Measurements from ENCODE around the gene PROCR.
"Not testable (repeated sequence)": the region's sequence is repeated elsewhere in the genome, so short reads cannot be mapped to it uniquely, and the experiment has no call there.

PROCR gene

GRCh38 chr20:35165221-35166185, 6.4 kb upstream of the PROCR start:
- no peak for DNase-seq

GRCh38 chr20:35166242-35166830, 5.5 kb upstream of the PROCR start:
- DNase-seq = no peak

- no peak for DNase-seq
Measured at GRCh38 chr20:35167787-35168186, 4.1 kb upstream of the PROCR start.

- not testable (repeated sequence) for DNase-seq
Measured at GRCh38 chr20:35168701-35169409, 3.0 kb upstream of the PROCR start.

GRCh38 chr20:35171438-35171752, 477 bp upstream of the PROCR start:
- no peak for DNase-seq

- no peak for DNase-seq
Measured at GRCh38 chr20:35172434-35172806, 548 bp downstream of the PROCR start.

GRCh38 chr20:35173576-35174192, 1.8 kb downstream of the PROCR start:
- no peak for DNase-seq

GRCh38 chr20:35174458-35175216, 2.8 kb downstream of the PROCR start:
- no peak for DNase-seq

GRCh38 chr20:35176132-35176531, 4.3 kb downstream of the PROCR start:
- DNase-seq = no peak

GRCh38 chr20:35179292-35180212, 7.7 kb downstream of the PROCR start:
- DNase-seq = no peak

- DNase-seq = no peak
Measured at GRCh38 chr20:35180266-35180665, 8.4 kb downstream of the PROCR start.

GRCh38 chr20:35181731-35182130, 9.9 kb downstream of the PROCR start:
- DNase-seq = no peak

- not testable (repeated sequence) for DNase-seq
Measured at GRCh38 chr20:35186691-35187289, 14.9 kb downstream of the PROCR start.

GRCh38 chr20:35187584-35188190, 15.8 kb downstream of the PROCR start:
- DNase-seq = no peak

GRCh38 chr20:35189223-35189622, 17.4 kb downstream of the PROCR start:
- DNase-seq = not testable (repeated sequence)

GRCh38 chr20:35190556-35190955, 18.7 kb downstream of the PROCR start:
- no peak for DNase-seq

- no peak for DNase-seq
Measured at GRCh38 chr20:35191419-35192117, 19.7 kb downstream of the PROCR start.

- no peak for DNase-seq
Measured at GRCh38 chr20:35192118-35192872, 20.4 kb downstream of the PROCR start.
